ENCODE data around the gene HSPB6. TPM values are rescaled to one million over a fixed set of nuclear protein-coding genes. Genes with fewer than 3 reads are reported as not detected.

Gene HSPB6
- total and polyA plus RNA-seq, 4 donors, result 2.7 to 17.7 (median 5.6) TPM

- TF ChIP-seq REST (IDR thresholded peaks at IDR 0.05) (no peak), EGR1 (IDR thresholded peaks at IDR 0.05; ENCODE audit: low read depth in 2 of 2) (peak in 1 of 2 donors; percentile 55), YY1 (IDR thresholded peaks at IDR 0.05) (peak; percentile 89), NR2F2 (IDR thresholded peaks at IDR 0.05) (peak; percentile 86), HNF4G (IDR thresholded peaks at IDR 0.05) (no peak), HNF4A (conservative IDR thresholded peaks at IDR 0.05) (peak; percentile 50 to 73), GABPA (IDR thresholded peaks at IDR 0.05 in 1 of 2, conservative IDR thresholded peaks at IDR 0.05 in 1 of 2) (peak; percentile 86 to 97), ZBTB33 (IDR thresholded peaks at IDR 0.05) (peak; percentile 99), FOXA2 (IDR thresholded peaks at IDR 0.05) (no peak), CTCF (IDR thresholded peaks at IDR 0.05; ENCODE audit: low read depth, low read length, missing input control) (peak; percentile 40), RXRA (IDR thresholded peaks at IDR 0.05) (peak; percentile 45 to 48), SP1 (IDR thresholded peaks at IDR 0.05) (peak; percentile 98), TAF1 (conservative IDR thresholded peaks at IDR 0.05) (no peak), FOXA1 (IDR thresholded peaks at IDR 0.05) (no peak), MAX (IDR thresholded peaks at IDR 0.05) (peak; percentile 78), JUND (IDR thresholded peaks at IDR 0.05) (peak in 1 of 2 donors; percentile 16), RAD21 (IDR thresholded peaks at IDR 0.05) (peak in 1 of 2 donors; percentile 27), ATF3 (IDR thresholded peaks at IDR 0.05) (no peak)
- peaks cover 0 to 9% (median 5%) of the 10 kb centered on the region in 4 donors for H3K36me3 ChIP-seq (ENCODE audit: control insufficient read depth in 4 of 4, insufficient read depth in 3 of 4, low read depth in 1 of 4, low read length in 3 of 4)
- H3K27ac ChIP-seq (ENCODE audit: low read depth in 1 of 2, low read length in 2 of 2), result peak within 1 kb of the TSS; percentile 63 to 71
- under 1% methylated on average over 45 of the region's 45 CpGs for WGBS
- H3K4me1 ChIP-seq (ENCODE audit: control insufficient read depth in 4 of 4, insufficient read depth in 4 of 4, low read length in 3 of 4), result peaks cover 6 to 32% (median 28%) of the 10 kb centered on the region in 4 donors
- no peaks in the 10 kb centered on the region for H3K9me3 ChIP-seq (ENCODE audit: control insufficient read depth in 4 of 4, low read length in 3 of 4)
- peak; percentile 98 for DNase-seq (ENCODE audit: low spot score)
- peak within 1 kb of the TSS; percentile 82 to 98 (median 91) for H3K4me3 ChIP-seq (ENCODE audit: low read depth in 1 of 3, low read length in 3 of 3)
- peak within 1 kb of the TSS; percentile 61 to 76 for H3K9ac ChIP-seq (ENCODE audit: low read depth in 1 of 2, low read length in 2 of 2)
- H3K27me3 ChIP-seq (ENCODE audit: control insufficient read depth in 4 of 4, insufficient read depth in 4 of 4, low read length in 3 of 4), result no peaks in the 10 kb centered on the region
Observed at GRCh38 chr19:35748106-35749020, 8.5 kb downstream of the HSPB6 start, which contains the start of gene LIN37. LIN37 (plus strand) TSS chr19:35748576; CDS start chr19:35748725, 149 bp downstream.
